ENCODE results near the gene RBM39. TPM values are rescaled to one million over a fixed set of nuclear protein-coding genes. Genes with fewer than 3 reads are reported as not detected.
"Not testable (repeated sequence)": the region's sequence is repeated elsewhere in the genome, so short reads cannot be mapped to it uniquely, and the experiment has no call there.

RBM39 gene
- total RNA-seq, 1 experiment from 2014 or later: 195 TPM

- no peak for DNase-seq (ENCODE audit: low read depth)
Measured at GRCh38 chr20:35726842-35727711, 15.0 kb downstream of the RBM39 start.

GRCh38 chr20:35724321-35725230, 17.5 kb downstream of the RBM39 start:
- DNase-seq (ENCODE audit: low read depth): no peak

- DNase-seq (ENCODE audit: low read depth): not testable (repeated sequence)
Measured at GRCh38 chr20:35723652-35724320, 18.3 kb downstream of the RBM39 start.

GRCh38 chr20:35723275-35723639, 18.8 kb downstream of the RBM39 start:
- DNase-seq (ENCODE audit: low read depth): not testable (repeated sequence)

GRCh38 chr20:35721621-35722020, 20.4 kb downstream of the RBM39 start:
- no peak for DNase-seq (ENCODE audit: low read depth)

GRCh38 chr20:35721219-35721618, 20.8 kb downstream of the RBM39 start:
- DNase-seq (ENCODE audit: low read depth): no peak

GRCh38 chr20:35720165-35721123, 21.6 kb downstream of the RBM39 start:
- DNase-seq (ENCODE audit: low read depth): no peak

- no peak for DNase-seq (ENCODE audit: low read depth)
Measured at GRCh38 chr20:35719717-35720116, 22.3 kb downstream of the RBM39 start.

GRCh38 chr20:35718972-35719635, 23.0 kb downstream of the RBM39 start:
- DNase-seq (ENCODE audit: low read depth): no peak

GRCh38 chr20:35718321-35718720, 23.7 kb downstream of the RBM39 start:
- peak; percentile 67 for DNase-seq (ENCODE audit: low read depth)

- no peak for DNase-seq (ENCODE audit: low read depth)
Measured at GRCh38 chr20:35716330-35716729, 25.7 kb downstream of the RBM39 start.

GRCh38 chr20:35715652-35716051, 26.4 kb downstream of the RBM39 start:
- no peak for DNase-seq (ENCODE audit: low read depth)

GRCh38 chr20:35714127-35714526, 27.9 kb downstream of the RBM39 start:
- no peak for DNase-seq (ENCODE audit: low read depth)

- DNase-seq (ENCODE audit: low read depth): not testable (repeated sequence)
Measured at GRCh38 chr20:35713120-35713519, 28.9 kb downstream of the RBM39 start.

GRCh38 chr20:35711588-35712209, 30.4 kb downstream of the RBM39 start:
- DNase-seq (ENCODE audit: low read depth): no peak

GRCh38 chr20:35710884-35711587, 31.0 kb downstream of the RBM39 start:
- no peak for DNase-seq (ENCODE audit: low read depth)

GRCh38 chr20:35710039-35710438, 32.0 kb downstream of the RBM39 start:
- no peak for DNase-seq (ENCODE audit: low read depth)

- no peak for DNase-seq (ENCODE audit: low read depth)
Measured at GRCh38 chr20:35709259-35709658, 32.8 kb downstream of the RBM39 start.

- no peak for DNase-seq (ENCODE audit: low read depth)
Measured at GRCh38 chr20:35708502-35708901, 33.6 kb downstream of the RBM39 start.

All from LHCN-M2 (cell line).